Osteocyte (in vitro differentiated cells): ENCODE results near the gene CTNNBL1. TPM values are rescaled to one million over a fixed set of nuclear protein-coding genes. Genes with fewer than 3 reads are reported as not detected.

ENCODE experiments used
- DNase-seq: peaks from one replicate; pipeline ENCODE4 v3.0.0; 2021; ENCODE audit warnings: mixed read lengths; ENCODE audit not compliant: unreplicated experiment; ENCODE audit errors: extremely low spot score
- H3K27ac Mint-ChIP-seq: one replicate; pipeline ENCODE4 v1.8.0; 2021; ENCODE audit warnings: mild to moderate bottlenecking, mixed read lengths; ENCODE audit not compliant: unreplicated experiment
- H3K27me3 Mint-ChIP-seq: one replicate; pipeline ENCODE4 v1.8.0; 2021; ENCODE audit warnings: mixed read lengths; ENCODE audit not compliant: unreplicated experiment
- H3K36me3 Mint-ChIP-seq: one replicate; pipeline ENCODE4 v1.8.0; 2021; ENCODE audit warnings: mixed read lengths; ENCODE audit not compliant: unreplicated experiment
- H3K4me1 Mint-ChIP-seq: one replicate; pipeline ENCODE4 v1.8.0; 2021; ENCODE audit warnings: mixed read lengths; ENCODE audit not compliant: unreplicated experiment
- H3K4me3 Mint-ChIP-seq: one replicate; pipeline ENCODE4 v1.8.0; 2021; ENCODE audit warnings: mild to moderate bottlenecking, moderate library complexity, mixed read lengths; ENCODE audit not compliant: unreplicated experiment
- H3K9me3 Mint-ChIP-seq: one replicate; pipeline ENCODE4 v1.8.0; 2021; ENCODE audit warnings: mixed read lengths; ENCODE audit not compliant: unreplicated experiment
- total RNA-seq: library from RNA; stranded (reverse); gene quantifications from 2 replicates; pipeline ENCODE4 v1.2.1, GENCODE V29; 2021
- TF ChIP-seq, protein P1 (sequence below): fragments of 200-600 bp; sonication (generic); IDR thresholded peaks from 2 replicates; pipeline ENCODE4 v1.5.0; 2021; ENCODE audit warnings: antibody characterized with exemption, mild to moderate bottlenecking, moderate library complexity

The CTNNBL1 gene
- total RNA-seq, 1 donor from 2014 or later = 43.4 TPM

DNA sequence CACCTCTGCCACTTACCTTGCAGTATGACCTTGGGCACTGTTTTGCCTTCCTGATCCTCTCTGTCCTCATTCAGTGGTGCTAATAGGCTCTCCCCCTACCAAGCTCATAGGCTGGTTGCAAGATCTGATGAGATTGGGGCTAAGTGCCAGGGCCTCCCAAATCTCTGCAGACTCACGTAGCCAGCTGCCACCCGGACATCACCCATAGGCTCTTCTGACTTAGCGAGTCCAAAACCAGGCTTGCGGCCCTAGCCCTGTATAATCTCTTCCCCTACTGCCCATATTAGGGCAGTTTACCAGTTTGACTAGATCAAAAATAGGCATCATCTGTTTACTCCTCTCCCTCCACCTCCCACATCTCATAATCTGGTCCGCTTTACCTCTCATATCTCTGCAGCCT is 154.9 kb downstream of the CTNNBL1 start:
- Mint-ChIP-seq H3K9me3 (no peaks in the 10 kb centered on the region), H3K27me3 (no peaks in the 10 kb centered on the region), H3K4me1 (peaks cover 6% of the 10 kb centered on the region), H3K27ac (no peak overlapping the region), H3K4me3 (no peak overlapping the region), H3K36me3 (peaks cover 20% of the 10 kb centered on the region)
- no peak for DNase-seq
- TF ChIP-seq, protein P1, sequence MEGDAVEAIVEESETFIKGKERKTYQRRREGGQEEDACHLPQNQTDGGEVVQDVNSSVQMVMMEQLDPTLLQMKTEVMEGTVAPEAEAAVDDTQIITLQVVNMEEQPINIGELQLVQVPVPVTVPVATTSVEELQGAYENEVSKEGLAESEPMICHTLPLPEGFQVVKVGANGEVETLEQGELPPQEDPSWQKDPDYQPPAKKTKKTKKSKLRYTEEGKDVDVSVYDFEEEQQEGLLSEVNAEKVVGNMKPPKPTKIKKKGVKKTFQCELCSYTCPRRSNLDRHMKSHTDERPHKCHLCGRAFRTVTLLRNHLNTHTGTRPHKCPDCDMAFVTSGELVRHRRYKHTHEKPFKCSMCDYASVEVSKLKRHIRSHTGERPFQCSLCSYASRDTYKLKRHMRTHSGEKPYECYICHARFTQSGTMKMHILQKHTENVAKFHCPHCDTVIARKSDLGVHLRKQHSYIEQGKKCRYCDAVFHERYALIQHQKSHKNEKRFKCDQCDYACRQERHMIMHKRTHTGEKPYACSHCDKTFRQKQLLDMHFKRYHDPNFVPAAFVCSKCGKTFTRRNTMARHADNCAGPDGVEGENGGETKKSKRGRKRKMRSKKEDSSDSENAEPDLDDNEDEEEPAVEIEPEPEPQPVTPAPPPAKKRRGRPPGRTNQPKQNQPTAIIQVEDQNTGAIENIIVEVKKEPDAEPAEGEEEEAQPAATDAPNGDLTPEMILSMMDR = no peak

DNA sequence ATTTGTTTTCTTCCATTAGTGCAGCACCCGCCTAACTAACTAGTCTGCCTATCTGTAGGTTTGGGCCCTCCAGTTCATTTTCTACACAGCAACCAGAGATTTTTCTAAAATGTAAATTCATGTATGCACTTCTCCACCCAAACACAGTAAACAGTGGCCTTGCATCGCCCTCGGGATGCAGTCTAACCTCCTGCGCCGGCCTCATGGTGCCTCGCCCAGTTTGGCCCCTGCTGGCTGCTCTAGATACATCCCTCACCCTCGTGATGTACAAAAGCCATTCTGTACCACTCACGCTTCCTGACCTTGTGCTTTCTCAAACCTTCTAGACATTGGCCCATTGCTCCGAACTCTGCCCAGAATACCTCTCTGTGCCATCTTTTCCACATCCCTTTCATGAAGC is 155.3 kb downstream of the CTNNBL1 start:
- TF ChIP-seq, protein P1 = no peak
- no peak overlapping the region for H3K4me3 Mint-ChIP-seq
- no peak overlapping the region for H3K27ac Mint-ChIP-seq
- peaks cover 20% of the 10 kb centered on the region for H3K36me3 Mint-ChIP-seq
- H3K27me3 Mint-ChIP-seq = no peaks in the 10 kb centered on the region
- H3K4me1 Mint-ChIP-seq = peaks cover 6% of the 10 kb centered on the region
- H3K9me3 Mint-ChIP-seq = no peaks in the 10 kb centered on the region
- DNase-seq = no peak

DNA sequence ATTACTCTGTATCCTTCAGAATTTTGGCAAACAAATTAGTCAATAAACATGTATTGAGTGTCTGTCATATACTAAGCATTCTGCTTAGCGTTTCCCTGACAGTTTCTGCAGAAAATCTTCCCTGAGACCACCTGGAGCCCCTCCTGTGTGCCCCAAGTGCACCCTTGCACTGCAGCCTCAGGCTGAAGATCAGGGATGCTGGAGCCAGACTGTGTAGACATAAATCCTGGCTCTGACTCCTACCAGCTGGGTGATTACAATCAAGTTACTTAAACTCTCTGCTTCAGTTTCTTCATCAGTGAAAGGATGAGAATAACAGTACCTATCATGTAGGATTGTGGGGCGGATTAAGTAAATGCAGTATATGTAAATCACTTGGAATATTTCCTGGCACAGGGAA is 155.7 kb downstream of the CTNNBL1 start:
- no peaks in the 10 kb centered on the region for H3K9me3 Mint-ChIP-seq
- DNase-seq = no peak
- no peaks in the 10 kb centered on the region for H3K27me3 Mint-ChIP-seq
- no peak overlapping the region for H3K27ac Mint-ChIP-seq
- TF ChIP-seq, protein P1 = no peak
- no peak overlapping the region for H3K4me3 Mint-ChIP-seq
- H3K4me1 Mint-ChIP-seq = peaks cover 6% of the 10 kb centered on the region
- H3K36me3 Mint-ChIP-seq = peaks cover 20% of the 10 kb centered on the region

DNA sequence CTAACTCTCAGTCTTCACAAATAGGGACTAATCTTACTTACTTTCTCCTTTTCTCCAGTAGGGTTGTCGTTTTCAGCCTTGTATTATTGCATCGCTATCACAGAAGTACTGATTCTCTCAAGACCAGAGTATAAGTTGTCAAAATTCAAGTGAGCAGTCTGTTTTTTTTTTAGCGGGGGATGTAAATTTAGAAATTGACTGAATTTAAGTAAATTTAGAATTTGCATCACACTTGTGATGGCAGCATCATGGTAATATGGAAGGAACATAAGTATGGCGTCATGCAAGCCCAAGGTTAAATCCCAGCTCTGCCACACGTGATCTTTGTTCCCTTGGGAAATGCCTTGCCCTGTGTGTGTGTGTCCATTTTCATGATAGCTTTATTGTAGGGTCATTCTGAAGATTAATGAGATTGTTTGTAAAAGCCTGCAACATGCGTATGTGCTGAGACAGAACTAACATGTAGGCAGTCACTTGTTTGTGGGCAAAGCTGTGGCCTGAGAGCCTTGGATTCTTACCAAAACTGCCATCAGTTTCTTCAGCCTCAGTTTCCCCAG is 156.3 kb downstream of the CTNNBL1 start:
- no peak for DNase-seq
- Mint-ChIP-seq H3K9me3 (no peaks in the 10 kb centered on the region), H3K27ac (no peak overlapping the region), H3K4me3 (no peak overlapping the region), H3K27me3 (no peaks in the 10 kb centered on the region), H3K36me3 (peaks cover 18% of the 10 kb centered on the region), H3K4me1 (peaks cover 6% of the 10 kb centered on the region)
- TF ChIP-seq, protein P1 = no peak

DNA sequence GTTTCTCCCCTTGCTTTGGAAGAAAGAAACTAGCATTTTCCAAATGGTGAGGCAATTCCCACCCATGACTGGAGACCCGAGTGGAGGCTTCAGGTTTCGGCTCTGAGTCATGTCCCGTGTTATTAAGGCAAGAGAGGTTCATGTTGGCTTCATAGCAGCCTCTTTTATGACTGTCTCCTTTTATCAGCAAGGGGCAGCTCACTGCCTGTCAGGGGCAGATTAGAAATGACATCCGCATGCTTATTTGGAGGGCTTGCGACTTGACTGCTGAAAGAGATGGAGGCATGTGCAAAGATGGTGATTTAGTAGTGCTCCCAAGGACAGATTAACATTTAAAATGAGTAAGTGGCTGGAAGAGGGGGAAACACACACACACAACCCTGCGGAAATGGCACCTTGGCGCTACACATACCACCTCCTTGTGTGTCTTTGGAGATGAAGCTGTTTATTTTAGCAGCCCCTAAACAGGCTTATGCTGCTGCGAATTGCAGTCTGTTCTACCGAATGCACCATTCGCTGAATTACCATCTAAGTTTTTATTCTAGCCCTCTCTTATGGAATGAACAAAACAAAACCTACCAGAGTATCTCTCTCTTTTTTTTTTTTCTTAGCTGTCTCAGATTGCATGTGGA is 157.0 kb downstream of the CTNNBL1 start:
- H3K27ac Mint-ChIP-seq = no peak overlapping the region
- no peak overlapping the region for H3K4me3 Mint-ChIP-seq
- TF ChIP-seq, protein P1 = no peak
- peaks cover 15% of the 10 kb centered on the region for H3K36me3 Mint-ChIP-seq
- DNase-seq = no peak
- H3K4me1 Mint-ChIP-seq = peaks cover 6% of the 10 kb centered on the region
- no peaks in the 10 kb centered on the region for H3K27me3 Mint-ChIP-seq
- no peaks in the 10 kb centered on the region for H3K9me3 Mint-ChIP-seq
